Hepatocyte (in vitro differentiated cells): ENCODE data around the gene INSYN1. TPM values are rescaled to one million over a fixed set of nuclear protein-coding genes. Genes with fewer than 3 reads are reported as not detected.

Source experiments
- DNase-seq: peaks from one replicate; pipeline ENCODE4 v3.0.0-alpha.2; 2016; ENCODE audit warnings: low spot score
- H2AFZ ChIP-seq: fragments of 200-600 bp; sonication (generic); 2 replicates; pipeline ENCODE4 v1.6.0; 2016; ENCODE audit warnings: antibody characterized with exemption, mild to moderate bottlenecking
- H3K27ac ChIP-seq: fragments of 200-600 bp; sonication (generic); 2 replicates; pipeline ENCODE4 v1.5.1; 2016; ENCODE audit warnings: mild to moderate bottlenecking
- H3K27me3 ChIP-seq: fragments of 200-600 bp; sonication (generic); 2 replicates; pipeline ENCODE4 v1.6.1; 2016
- H3K36me3 ChIP-seq: fragments of 200-600 bp; sonication (generic); replicated peaks from 2 replicates; pipeline ENCODE4 v1.5.1; 2016; ENCODE audit warnings: low read depth; ENCODE audit not compliant: insufficient read depth
- H3K4me1 ChIP-seq: fragments of 200-600 bp; sonication (generic); 2 replicates; pipeline ENCODE4 v1.5.1; 2016; ENCODE audit warnings: mild to moderate bottlenecking, moderate library complexity; ENCODE audit not compliant: insufficient read depth
- H3K4me2 ChIP-seq: fragments of 200-600 bp; sonication (generic); 2 replicates; pipeline ENCODE4 v1.6.0; 2016
- H3K4me3 ChIP-seq: fragments of 200-600 bp; sonication (generic); 2 replicates; pipeline ENCODE4 v1.5.1; 2016; ENCODE audit warnings: mild to moderate bottlenecking
- H3K79me2 ChIP-seq: fragments of 200-600 bp; sonication (generic); 2 replicates; pipeline ENCODE4 v1.6.0; 2017; ENCODE audit warnings: mild to moderate bottlenecking
- H3K9me2 ChIP-seq: fragments of 200-600 bp; sonication (generic); replicated peaks from 2 replicates; pipeline ENCODE4 v1.6.0; 2017; ENCODE audit warnings: mild to moderate bottlenecking; ENCODE audit not compliant: insufficient read depth
- H3K9me3 ChIP-seq: fragments of 200-600 bp; sonication (generic); 2 replicates; pipeline ENCODE4 v1.5.1; 2016; ENCODE audit warnings: low read depth, mild to moderate bottlenecking
- H4K20me1 ChIP-seq: fragments of 200-600 bp; sonication (generic); 2 replicates; pipeline ENCODE4 v1.6.0; 2016; ENCODE audit warnings: mild to moderate bottlenecking; ENCODE audit not compliant: insufficient read depth, poor library complexity, severe bottlenecking
- CTCF ChIP-seq: fragments of 200-600 bp; sonication (generic); IDR thresholded peaks from 2 replicates; pipeline ENCODE4 v1.5.1; 2016; ENCODE audit warnings: antibody characterized with exemption, mild to moderate bottlenecking; ENCODE audit not compliant: poor library complexity
- EZH2 ChIP-seq: fragments of 200-600 bp; sonication (generic); IDR thresholded peaks from 2 replicates; pipeline ENCODE4 v1.6.1; 2016; ENCODE audit warnings: antibody characterized with exemption, mild to moderate bottlenecking, borderline replicate concordance
- EZH2phosphoT487 ChIP-seq: fragments of 200-600 bp; sonication (generic); IDR thresholded peaks from one replicate; pipeline ENCODE4 v1.6.1; 2018; ENCODE audit warnings: antibody characterized with exemption, mild to moderate bottlenecking, low read depth, moderate library complexity; ENCODE audit not compliant: unreplicated experiment, severe bottlenecking
- WGBS: methylation state at CpG from one replicate; pipeline ENCODE4 v1.1.6; 2016; ENCODE audit warnings: low lambda C conversion rate; ENCODE audit errors: missing lambda C conversion rate; 5-methylcytosine and 5-hydroxymethylcytosine counted together
- polyA plus RNA-seq: library from polyadenylated mRNA; unstranded; fragments of >200 nt; fragmentation: Nextera tagmentation; extraction: Ambion mirVana; gene quantifications from 2 replicates; pipeline ENCODE4 v1.2.1, GENCODE V29; 2016
- total RNA-seq: library from RNA; depleted of rRNA; stranded (reverse); fragments of >200 nt; gene quantifications from 2 replicates; pipeline ENCODE4 v1.2.3, GENCODE V29; 2014

Gene INSYN1
- total and polyA plus RNA-seq, 2 experiments from 2014 or later = 3.3 to 8.1 TPM

GRCh38 chr15:73771385-73772045, 18.4 kb upstream of the INSYN1 start:
- no peaks in the 10 kb centered on the region for H3K36me3 ChIP-seq
- H3K79me2 ChIP-seq = no peaks in the 10 kb centered on the region
- DNase-seq = no peak
- no peaks in the 10 kb centered on the region for H3K9me3 ChIP-seq
- H3K4me2 ChIP-seq = no peak overlapping the region
- no peaks in the 10 kb centered on the region for H3K9me2 ChIP-seq
- H2AFZ ChIP-seq = no peak overlapping the region
- H3K4me3 ChIP-seq = no peak overlapping the region
- H3K27me3 ChIP-seq = no peaks in the 10 kb centered on the region
- no peaks in the 10 kb centered on the region for H3K4me1 ChIP-seq
- H4K20me1 ChIP-seq = no peaks in the 10 kb centered on the region
- H3K27ac ChIP-seq = no peak overlapping the region
- TF ChIP-seq EZH2phosphoT487 (no peak), CTCF (no peak), EZH2 (no peak)
- WGBS = 74% methylated on average over 12 of the region's 12 CpGs

- Histone ChIP-seq H2AFZ (no peak overlapping the region), H3K27ac (no peak overlapping the region), H3K4me2 (no peak overlapping the region), H3K4me3 (no peak overlapping the region), H3K9me2 (no peaks in the 10 kb centered on the region), H3K79me2 (no peaks in the 10 kb centered on the region), H3K27me3 (no peaks in the 10 kb centered on the region), H3K36me3 (no peaks in the 10 kb centered on the region), H4K20me1 (no peaks in the 10 kb centered on the region), H3K9me3 (no peaks in the 10 kb centered on the region), H3K4me1 (no peaks in the 10 kb centered on the region)
- no peak for TF ChIP-seq CTCF
- no peak for DNase-seq
- WGBS = 88% methylated on average over 1 of the region's 1 CpG
Observed at GRCh38 chr15:73770050-73770449, 16.9 kb upstream of the INSYN1 start.

- Histone ChIP-seq H3K4me3 (no peak overlapping the region), H3K4me1 (no peaks in the 10 kb centered on the region), H4K20me1 (no peaks in the 10 kb centered on the region), H3K79me2 (no peaks in the 10 kb centered on the region), H3K4me2 (no peak overlapping the region), H2AFZ (no peak overlapping the region), H3K9me3 (no peaks in the 10 kb centered on the region), H3K27ac (no peak overlapping the region), H3K27me3 (no peaks in the 10 kb centered on the region), H3K9me2 (no peaks in the 10 kb centered on the region), H3K36me3 (no peaks in the 10 kb centered on the region)
- WGBS = 44% methylated on average over 9 of the region's 9 CpGs
- DNase-seq = no peak
- no peak for TF ChIP-seq CTCF
- no peak for TF ChIP-seq EZH2phosphoT487
- no peak for TF ChIP-seq EZH2
Observed at GRCh38 chr15:73767806-73768501, 14.8 kb upstream of the INSYN1 start.
